GM23338 (cell line): ENCODE data around the gene TNFRSF8. TPM values are rescaled to one million over a fixed set of nuclear protein-coding genes. Genes with fewer than 3 reads are reported as not detected.

Experiments
- ATAC-seq: fragments of 200-7000 bp; cut with Tn5 transposase; 3 replicates; pipeline ENCODE4 v1.9.1; 2020
- DNase-seq: peaks from one replicate; pipeline ENCODE4 v3.0.0-alpha.2; 2015; ENCODE audit warnings: low spot score
- H2AFZ ChIP-seq: fragments of 200-600 bp; sonication (generic); 2 replicates; pipeline ENCODE4 v1.8.0; 2016; ENCODE audit warnings: antibody characterized with exemption, mild to moderate bottlenecking, moderate library complexity
- H3F3A ChIP-seq: fragments of 200-600 bp; sonication (generic); replicated peaks from 2 replicates; pipeline ENCODE4 v1.8.0; 2017; ENCODE audit warnings: antibody characterized with exemption, mixed run types, low read depth
- H3K27ac ChIP-seq: fragments of 200-600 bp; sonication (generic); 2 replicates; pipeline ENCODE4 v1.6.1; 2016; ENCODE audit warnings: low read depth
- H3K27me3 ChIP-seq: fragments of 200-600 bp; sonication (generic); 2 replicates; pipeline ENCODE4 v1.8.0; 2016; ENCODE audit warnings: mild to moderate bottlenecking, mixed run types, moderate library complexity; ENCODE audit not compliant: insufficient read depth
- H3K36me3 ChIP-seq: fragments of 200-600 bp; sonication (generic); 2 replicates; pipeline ENCODE4 v1.8.0; 2016; ENCODE audit warnings: mild to moderate bottlenecking; ENCODE audit not compliant: insufficient read depth
- H3K4me1 ChIP-seq: fragments of 200-600 bp; sonication (generic); 2 replicates; pipeline ENCODE4 v1.8.0; 2016; ENCODE audit warnings: mild to moderate bottlenecking, moderate library complexity; ENCODE audit not compliant: insufficient read depth
- H3K4me2 ChIP-seq: fragments of 200-600 bp; sonication (generic); 2 replicates; pipeline ENCODE4 v1.7.1; 2017; ENCODE audit warnings: mixed run types
- H3K4me3 ChIP-seq: fragments of 200-600 bp; sonication (generic); 2 replicates; pipeline ENCODE4 v1.6.1; 2016; ENCODE audit warnings: mixed run types
- H3K79me2 ChIP-seq: fragments of 200-600 bp; sonication (generic); replicated peaks from 2 replicates; pipeline ENCODE4 v1.8.0; 2017; ENCODE audit warnings: mild to moderate bottlenecking; ENCODE audit not compliant: insufficient read depth
- H3K9me2 ChIP-seq: fragments of 200-600 bp; sonication (generic); 2 replicates; pipeline ENCODE4 v1.8.0; 2017; ENCODE audit not compliant: insufficient read depth
- H4K20me1 ChIP-seq: fragments of 200-600 bp; sonication (generic); replicated peaks from 2 replicates; pipeline ENCODE4 v1.8.0; 2017; ENCODE audit warnings: mild to moderate bottlenecking; ENCODE audit not compliant: insufficient read depth
- H3K27ac Mint-ChIP-seq: 2 replicates; pipeline ENCODE4 v1.8.0; 2020; ENCODE audit warnings: inconsistent platforms, mild to moderate bottlenecking, moderate library complexity, mixed read lengths
- H3K27me3 Mint-ChIP-seq: 3 replicates; pipeline ENCODE4 v1.8.0; 2022; ENCODE audit warnings: low read depth, mild to moderate bottlenecking, moderate library complexity, mixed read lengths, inconsistent platforms; ENCODE audit not compliant: insufficient read depth, poor library complexity
- H3K36me3 Mint-ChIP-seq: 3 replicates; pipeline ENCODE4 v1.8.0; 2021; ENCODE audit warnings: low read depth, mild to moderate bottlenecking, inconsistent platforms, moderate library complexity, mixed read lengths
- H3K4me1 Mint-ChIP-seq: 3 replicates; pipeline ENCODE4 v1.8.0; 2020; ENCODE audit warnings: mild to moderate bottlenecking, inconsistent platforms, mixed read lengths
- H3K4me3 Mint-ChIP-seq: 3 replicates; pipeline ENCODE4 v1.8.0; 2021; ENCODE audit warnings: moderate library complexity, mild to moderate bottlenecking, inconsistent platforms, mixed read lengths
- H3K9me3 Mint-ChIP-seq: 3 replicates; pipeline ENCODE4 v1.8.0; 2020; ENCODE audit warnings: moderate library complexity, mild to moderate bottlenecking, inconsistent platforms, mixed read lengths
- CREB1 ChIP-seq: fragments of 250-450 bp; sonication (Bioruptor Pico); IDR thresholded peaks from 2 replicates; pipeline ENCODE4 v1.5.0; 2020; ENCODE audit warnings: low read depth, mild to moderate bottlenecking, moderate library complexity
- ETS1 ChIP-seq: IDR thresholded peaks from 2 replicates; pipeline ENCODE4 v1.6.1; 2016; ENCODE audit warnings: antibody characterized with exemption
- EZH2 ChIP-seq: fragments of 200-600 bp; sonication (generic); IDR thresholded peaks from one replicate; pipeline ENCODE4 v1.8.0; 2017; ENCODE audit warnings: antibody characterized with exemption, mild to moderate bottlenecking, low read depth; ENCODE audit not compliant: unreplicated experiment
- EZH2phosphoT487 ChIP-seq: fragments of 200-600 bp; sonication (generic); IDR thresholded peaks from one replicate; pipeline ENCODE4 v1.8.1; 2018; ENCODE audit warnings: antibody characterized with exemption; ENCODE audit not compliant: unreplicated experiment
- JUNB ChIP-seq: IDR thresholded peaks from one replicate; pipeline ENCODE4 v1.6.1; 2016; ENCODE audit warnings: antibody characterized with exemption; ENCODE audit not compliant: unreplicated experiment
- NANOG ChIP-seq: IDR thresholded peaks from 2 replicates; pipeline ENCODE4 v1.6.1; 2016; ENCODE audit warnings: antibody characterized with exemption, borderline replicate concordance
- POLR2AphosphoS5 ChIP-seq: IDR thresholded peaks from 2 replicates; pipeline ENCODE4 v1.6.1; 2016; ENCODE audit warnings: antibody characterized with exemption, low read depth
- STAT1 ChIP-seq: IDR thresholded peaks from one replicate; pipeline ENCODE4 v1.6.1; 2016; ENCODE audit warnings: antibody characterized with exemption; ENCODE audit not compliant: unreplicated experiment
- ZNF114 ChIP-seq: fragments of 250-450 bp; sonication (Bioruptor Pico); IDR thresholded peaks from 2 replicates; pipeline ENCODE4 v1.5.0; 2020; ENCODE audit warnings: mild to moderate bottlenecking, moderate library complexity
- ZNF331 ChIP-seq: fragments of 250-450 bp; sonication (Bioruptor Pico); IDR thresholded peaks from 2 replicates; pipeline ENCODE4 v1.5.0; 2020; ENCODE audit warnings: low read depth, mild to moderate bottlenecking, moderate library complexity
- polyA plus RNA-seq: library from polyadenylated mRNA; unstranded; fragments of >200 nt; fragmentation: Nextera tagmentation; extraction: Ambion mirVana; gene quantifications from 2 replicates; pipeline ENCODE4 v1.2.1, GENCODE V29; 2016
- total RNA-seq: library from RNA; depleted of rRNA; stranded (reverse); fragments of >200 nt; shearing (Covaris generic); gene quantifications from 2 replicates; pipeline ENCODE4 v1.2.3, GENCODE V29; 2014
- TF ChIP-seq, protein P1 (sequence below), 2 experiments: fragments of 200-600 bp in 1 of 2; sonication (generic) in 1 of 2; conservative IDR thresholded peaks; 2 replicates each; pipeline versions ENCODE4 v1.5.1 to v1.6.1; 2016 to 2017; ENCODE audit warnings: antibody characterized with exemption in 2 of 2, low read depth in 2 of 2, mild to moderate bottlenecking in 2 of 2, moderate library complexity in 1 of 2
- TF ChIP-seq, protein P2 (sequence below): fragments of 250-450 bp; sonication (Bioruptor Pico); IDR thresholded peaks from 2 replicates; pipeline ENCODE4 v1.5.0; 2020; ENCODE audit warnings: mild to moderate bottlenecking, moderate library complexity
- TF ChIP-seq, protein P3 (sequence below): IDR thresholded peaks from one replicate; pipeline ENCODE4 v1.6.1; 2018; ENCODE audit warnings: antibody characterized with exemption; ENCODE audit not compliant: unreplicated experiment

TNFRSF8 gene
- total and polyA plus RNA-seq, 2 experiments from 2014 or later = 11.7 to 28.2 TPM

DNA sequence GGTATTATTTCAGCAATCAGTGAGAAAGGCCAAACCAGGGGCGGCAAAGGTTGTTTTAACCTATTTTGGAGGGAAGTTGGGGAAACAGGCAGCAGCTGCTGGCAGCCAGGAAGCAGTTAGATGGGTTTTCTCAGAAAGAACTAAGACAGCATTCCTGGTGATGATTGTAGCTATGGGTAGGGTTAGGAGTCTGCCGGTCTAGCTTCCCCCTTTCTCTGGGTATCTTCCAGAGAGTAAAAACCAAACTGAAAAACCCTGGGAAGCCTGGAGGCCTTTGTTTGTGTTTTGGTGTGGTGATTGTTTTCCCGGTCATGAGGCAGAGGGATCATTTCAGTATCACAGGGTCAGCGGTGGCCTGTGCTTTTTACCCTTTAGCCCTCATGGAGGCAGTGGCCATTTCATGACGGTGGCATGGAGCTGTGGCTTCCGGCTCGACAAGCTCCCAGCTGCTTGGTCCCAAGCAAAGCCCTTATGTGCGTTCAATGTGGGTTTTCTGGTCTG, 84.1 kb downstream of the TNFRSF8 start:
- no peaks in the 10 kb centered on the region for H3K9me2 ChIP-seq
- DNase-seq (no peak), ATAC-seq (peak; percentile 13; the same call in 1 of the 3 replicates)
- Mint-ChIP-seq H3K9me3 (no peaks in the 10 kb centered on the region; the same call in 2 of the 3 replicates), H3K27me3 (peaks cover 5% of the 10 kb centered on the region), H3K36me3 (no peaks in the 10 kb centered on the region), H3K27ac (no peak overlapping the region), H3K4me1 (peaks cover 8% of the 10 kb centered on the region; the same call in 2 of the 3 replicates), H3K4me3 (no peak overlapping the region)
- H3K4me1 ChIP-seq = no peaks in the 10 kb centered on the region
- H3K4me2 ChIP-seq = no peak overlapping the region
- no peaks in the 10 kb centered on the region; the same call in 1 of the 2 replicates for H3K36me3 ChIP-seq
- TF ChIP-seq, protein P1, sequence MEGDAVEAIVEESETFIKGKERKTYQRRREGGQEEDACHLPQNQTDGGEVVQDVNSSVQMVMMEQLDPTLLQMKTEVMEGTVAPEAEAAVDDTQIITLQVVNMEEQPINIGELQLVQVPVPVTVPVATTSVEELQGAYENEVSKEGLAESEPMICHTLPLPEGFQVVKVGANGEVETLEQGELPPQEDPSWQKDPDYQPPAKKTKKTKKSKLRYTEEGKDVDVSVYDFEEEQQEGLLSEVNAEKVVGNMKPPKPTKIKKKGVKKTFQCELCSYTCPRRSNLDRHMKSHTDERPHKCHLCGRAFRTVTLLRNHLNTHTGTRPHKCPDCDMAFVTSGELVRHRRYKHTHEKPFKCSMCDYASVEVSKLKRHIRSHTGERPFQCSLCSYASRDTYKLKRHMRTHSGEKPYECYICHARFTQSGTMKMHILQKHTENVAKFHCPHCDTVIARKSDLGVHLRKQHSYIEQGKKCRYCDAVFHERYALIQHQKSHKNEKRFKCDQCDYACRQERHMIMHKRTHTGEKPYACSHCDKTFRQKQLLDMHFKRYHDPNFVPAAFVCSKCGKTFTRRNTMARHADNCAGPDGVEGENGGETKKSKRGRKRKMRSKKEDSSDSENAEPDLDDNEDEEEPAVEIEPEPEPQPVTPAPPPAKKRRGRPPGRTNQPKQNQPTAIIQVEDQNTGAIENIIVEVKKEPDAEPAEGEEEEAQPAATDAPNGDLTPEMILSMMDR (conservative IDR thresholded peaks at IDR 0.05; ENCODE audit: low read depth in 2 of 2) = no peak
- no peak for TF ChIP-seq POLR2AphosphoS5
- TF ChIP-seq ZNF331 (CRISPR knock-in tag) = no peak
- no peak for TF ChIP-seq CREB1 (CRISPR knock-in tag)
- no peak for TF ChIP-seq STAT1
- no peak for TF ChIP-seq ZNF114 (CRISPR knock-in tag)
- no peak for TF ChIP-seq NANOG
- TF ChIP-seq, protein P2, sequence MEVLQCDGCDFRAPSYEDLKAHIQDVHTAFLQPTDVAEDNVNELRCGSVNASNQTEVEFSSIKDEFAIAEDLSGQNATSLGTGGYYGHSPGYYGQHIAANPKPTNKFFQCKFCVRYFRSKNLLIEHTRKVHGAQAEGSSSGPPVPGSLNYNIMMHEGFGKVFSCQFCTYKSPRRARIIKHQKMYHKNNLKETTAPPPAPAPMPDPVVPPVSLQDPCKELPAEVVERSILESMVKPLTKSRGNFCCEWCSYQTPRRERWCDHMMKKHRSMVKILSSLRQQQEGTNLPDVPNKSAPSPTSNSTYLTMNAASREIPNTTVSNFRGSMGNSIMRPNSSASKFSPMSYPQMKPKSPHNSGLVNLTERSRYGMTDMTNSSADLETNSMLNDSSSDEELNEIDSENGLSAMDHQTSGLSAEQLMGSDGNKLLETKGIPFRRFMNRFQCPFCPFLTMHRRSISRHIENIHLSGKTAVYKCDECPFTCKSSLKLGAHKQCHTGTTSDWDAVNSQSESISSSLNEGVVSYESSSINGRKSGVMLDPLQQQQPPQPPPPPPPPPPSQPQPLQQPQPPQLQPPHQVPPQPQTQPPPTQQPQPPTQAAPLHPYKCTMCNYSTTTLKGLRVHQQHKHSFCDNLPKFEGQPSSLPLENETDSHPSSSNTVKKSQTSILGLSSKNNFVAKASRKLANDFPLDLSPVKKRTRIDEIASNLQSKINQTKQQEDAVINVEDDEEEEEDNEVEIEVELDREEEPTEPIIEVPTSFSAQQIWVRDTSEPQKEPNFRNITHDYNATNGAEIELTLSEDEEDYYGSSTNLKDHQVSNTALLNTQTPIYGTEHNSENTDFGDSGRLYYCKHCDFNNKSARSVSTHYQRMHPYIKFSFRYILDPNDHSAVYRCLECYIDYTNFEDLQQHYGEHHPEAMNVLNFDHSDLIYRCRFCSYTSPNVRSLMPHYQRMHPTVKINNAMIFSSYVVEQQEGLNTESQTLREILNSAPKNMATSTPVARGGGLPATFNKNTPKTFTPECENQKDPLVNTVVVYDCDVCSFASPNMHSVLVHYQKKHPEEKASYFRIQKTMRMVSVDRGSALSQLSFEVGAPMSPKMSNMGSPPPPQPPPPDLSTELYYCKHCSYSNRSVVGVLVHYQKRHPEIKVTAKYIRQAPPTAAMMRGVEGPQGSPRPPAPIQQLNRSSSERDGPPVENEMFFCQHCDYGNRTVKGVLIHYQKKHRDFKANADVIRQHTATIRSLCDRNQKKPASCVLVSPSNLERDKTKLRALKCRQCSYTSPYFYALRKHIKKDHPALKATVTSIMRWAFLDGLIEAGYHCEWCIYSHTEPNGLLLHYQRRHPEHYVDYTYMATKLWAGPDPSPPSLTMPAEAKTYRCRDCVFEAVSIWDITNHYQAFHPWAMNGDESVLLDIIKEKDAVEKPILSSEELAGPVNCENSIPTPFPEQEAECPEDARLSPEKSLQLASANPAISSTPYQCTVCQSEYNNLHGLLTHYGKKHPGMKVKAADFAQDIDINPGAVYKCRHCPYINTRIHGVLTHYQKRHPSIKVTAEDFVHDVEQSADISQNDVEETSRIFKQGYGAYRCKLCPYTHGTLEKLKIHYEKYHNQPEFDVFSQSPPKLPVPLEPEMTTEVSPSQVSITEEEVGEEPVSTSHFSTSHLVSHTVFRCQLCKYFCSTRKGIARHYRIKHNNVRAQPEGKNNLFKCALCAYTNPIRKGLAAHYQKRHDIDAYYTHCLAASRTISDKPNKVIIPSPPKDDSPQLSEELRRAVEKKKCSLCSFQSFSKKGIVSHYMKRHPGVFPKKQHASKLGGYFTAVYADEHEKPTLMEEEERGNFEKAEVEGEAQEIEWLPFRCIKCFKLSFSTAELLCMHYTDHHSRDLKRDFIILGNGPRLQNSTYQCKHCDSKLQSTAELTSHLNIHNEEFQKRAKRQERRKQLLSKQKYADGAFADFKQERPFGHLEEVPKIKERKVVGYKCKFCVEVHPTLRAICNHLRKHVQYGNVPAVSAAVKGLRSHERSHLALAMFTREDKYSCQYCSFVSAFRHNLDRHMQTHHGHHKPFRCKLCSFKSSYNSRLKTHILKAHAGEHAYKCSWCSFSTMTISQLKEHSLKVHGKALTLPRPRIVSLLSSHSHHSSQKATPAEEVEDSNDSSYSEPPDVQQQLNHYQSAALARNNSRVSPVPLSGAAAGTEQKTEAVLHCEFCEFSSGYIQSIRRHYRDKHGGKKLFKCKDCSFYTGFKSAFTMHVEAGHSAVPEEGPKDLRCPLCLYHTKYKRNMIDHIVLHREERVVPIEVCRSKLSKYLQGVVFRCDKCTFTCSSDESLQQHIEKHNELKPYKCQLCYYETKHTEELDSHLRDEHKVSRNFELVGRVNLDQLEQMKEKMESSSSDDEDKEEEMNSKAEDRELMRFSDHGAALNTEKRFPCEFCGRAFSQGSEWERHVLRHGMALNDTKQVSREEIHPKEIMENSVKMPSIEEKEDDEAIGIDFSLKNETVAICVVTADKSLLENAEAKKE (CRISPR knock-in tag) = no peak
- TF ChIP-seq, protein P3, sequence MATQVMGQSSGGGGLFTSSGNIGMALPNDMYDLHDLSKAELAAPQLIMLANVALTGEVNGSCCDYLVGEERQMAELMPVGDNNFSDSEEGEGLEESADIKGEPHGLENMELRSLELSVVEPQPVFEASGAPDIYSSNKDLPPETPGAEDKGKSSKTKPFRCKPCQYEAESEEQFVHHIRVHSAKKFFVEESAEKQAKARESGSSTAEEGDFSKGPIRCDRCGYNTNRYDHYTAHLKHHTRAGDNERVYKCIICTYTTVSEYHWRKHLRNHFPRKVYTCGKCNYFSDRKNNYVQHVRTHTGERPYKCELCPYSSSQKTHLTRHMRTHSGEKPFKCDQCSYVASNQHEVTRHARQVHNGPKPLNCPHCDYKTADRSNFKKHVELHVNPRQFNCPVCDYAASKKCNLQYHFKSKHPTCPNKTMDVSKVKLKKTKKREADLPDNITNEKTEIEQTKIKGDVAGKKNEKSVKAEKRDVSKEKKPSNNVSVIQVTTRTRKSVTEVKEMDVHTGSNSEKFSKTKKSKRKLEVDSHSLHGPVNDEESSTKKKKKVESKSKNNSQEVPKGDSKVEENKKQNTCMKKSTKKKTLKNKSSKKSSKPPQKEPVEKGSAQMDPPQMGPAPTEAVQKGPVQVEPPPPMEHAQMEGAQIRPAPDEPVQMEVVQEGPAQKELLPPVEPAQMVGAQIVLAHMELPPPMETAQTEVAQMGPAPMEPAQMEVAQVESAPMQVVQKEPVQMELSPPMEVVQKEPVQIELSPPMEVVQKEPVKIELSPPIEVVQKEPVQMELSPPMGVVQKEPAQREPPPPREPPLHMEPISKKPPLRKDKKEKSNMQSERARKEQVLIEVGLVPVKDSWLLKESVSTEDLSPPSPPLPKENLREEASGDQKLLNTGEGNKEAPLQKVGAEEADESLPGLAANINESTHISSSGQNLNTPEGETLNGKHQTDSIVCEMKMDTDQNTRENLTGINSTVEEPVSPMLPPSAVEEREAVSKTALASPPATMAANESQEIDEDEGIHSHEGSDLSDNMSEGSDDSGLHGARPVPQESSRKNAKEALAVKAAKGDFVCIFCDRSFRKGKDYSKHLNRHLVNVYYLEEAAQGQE = no peak
- no peak for TF ChIP-seq EZH2
- TF ChIP-seq JUNB = no peak
- no peak for TF ChIP-seq EZH2phosphoT487
- no peak for TF ChIP-seq ETS1
- no peak overlapping the region for H2AFZ ChIP-seq
- H3K79me2 ChIP-seq = no peaks in the 10 kb centered on the region
- no peaks in the 10 kb centered on the region for H4K20me1 ChIP-seq
- H3K27ac ChIP-seq = peak overlapping the region; percentile 36; the same call in 1 of the 2 replicates
- H3F3A ChIP-seq = 0 out of 2 replicates have a peak, but pooled peaks cover 10% of the 10 kb centered on the region
- H3K27me3 ChIP-seq = no peaks in the 10 kb centered on the region
- H3K4me3 ChIP-seq = no peak overlapping the region
